ENCODE measurements around the gene VSIG2. TPM values are rescaled to one million over a fixed set of nuclear protein-coding genes. Genes with fewer than 3 reads are reported as not detected.

The VSIG2 gene
- total RNA-seq, 1 experiment from 2014 or later = not detected

DNA sequence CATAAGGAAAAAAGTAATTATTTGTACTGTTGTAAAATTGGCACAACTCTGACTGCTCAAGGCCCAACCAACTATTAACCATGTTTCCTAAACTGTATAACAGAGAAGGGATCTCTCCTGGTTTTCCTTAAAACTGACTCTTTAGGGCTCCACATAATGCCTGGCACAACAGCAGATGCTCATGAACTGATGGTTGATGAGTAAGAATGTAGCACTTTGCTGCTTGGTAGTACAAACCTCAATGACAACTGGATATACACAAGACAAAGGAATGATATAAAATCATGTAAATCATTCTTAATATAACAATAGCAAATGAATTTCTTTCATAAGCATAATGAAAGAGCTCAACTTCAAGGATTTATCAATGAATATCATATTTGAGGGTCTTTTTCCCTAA is 36.5 kb upstream of the VSIG2 start:
- no peaks in the 10 kb centered on the region for H3K27me3 ChIP-seq (replicated peaks; ENCODE audit: control insufficient read depth, insufficient read depth, low read length)
- Mint-ChIP-seq H3K9me3 (ENCODE audit: unreplicated experiment) (no peaks in the 10 kb centered on the region), H3K4me3 (ENCODE audit: unreplicated experiment) (no peak overlapping the region), H3K4me1 (ENCODE audit: low read depth, unreplicated experiment) (peaks cover 33% of the 10 kb centered on the region), H3K27me3 (ENCODE audit: insufficient read depth, unreplicated experiment) (no peaks in the 10 kb centered on the region), H3K27ac (ENCODE audit: unreplicated experiment) (no peak overlapping the region), H3K36me3 (ENCODE audit: insufficient read depth, unreplicated experiment) (no peaks in the 10 kb centered on the region)
- H3K4me1 ChIP-seq = peaks cover 9% of the 10 kb centered on the region
- intact Hi-C loops (cut with micrococcal nuclease; ENCODE audit: unreplicated experiment) = no loop called here
- POLR2A ChIA-PET = no interaction called here
- no peak for DNase-seq
- H3K9me3 ChIP-seq = no peaks in the 10 kb centered on the region
- no TSS peak for BruUV-seq (replicated peaks)
- TF ChIP-seq CTCF (IDR thresholded peaks at IDR 0.05; ENCODE audit: insufficient read depth in 1 of 2, low read depth in 1 of 2, low read length in 1 of 2, severe bottlenecking in 1 of 2, unreplicated experiment in 1 of 2) = no peak
- H3K4me3 ChIP-seq (ENCODE audit: low read depth, low read length) = no peak overlapping the region
- H3K36me3 ChIP-seq (ENCODE audit: control insufficient read depth, insufficient read depth, low read length) = no peaks in the 10 kb centered on the region
- CTCF ChIA-PET = no interaction called here

GRCh38 chr11:124784051-124784450 is 32.0 kb upstream of the VSIG2 start:
- H3K27me3 Mint-ChIP-seq (ENCODE audit: insufficient read depth, unreplicated experiment) = no peaks in the 10 kb centered on the region
- no peak for DNase-seq
- H3K27ac Mint-ChIP-seq (ENCODE audit: unreplicated experiment) = no peak overlapping the region
- H3K36me3 Mint-ChIP-seq (ENCODE audit: insufficient read depth, unreplicated experiment) = peaks cover under 1% of the 10 kb centered on the region
- Histone ChIP-seq H3K4me1 (peaks cover 9% of the 10 kb centered on the region), H3K36me3 (ENCODE audit: control insufficient read depth, insufficient read depth, low read length) (no peaks in the 10 kb centered on the region), H3K27me3 (replicated peaks; ENCODE audit: control insufficient read depth, insufficient read depth, low read length) (no peaks in the 10 kb centered on the region), H3K4me3 (ENCODE audit: low read depth, low read length) (no peak overlapping the region), H3K9me3 (no peaks in the 10 kb centered on the region)
- TF ChIP-seq CTCF (IDR thresholded peaks at IDR 0.05; ENCODE audit: insufficient read depth in 1 of 2, low read depth in 1 of 2, low read length in 1 of 2, severe bottlenecking in 1 of 2, unreplicated experiment in 1 of 2) = no peak
- CTCF ChIA-PET = interaction anchor here (1.1 to 1.4 kb wide), 2 partner anchors 21 to 26 kb away, joined by 5 read pairs; no protein-coding TSS in a partner anchor
- H3K4me1 Mint-ChIP-seq (ENCODE audit: low read depth, unreplicated experiment) = peaks cover 18% of the 10 kb centered on the region
- intact Hi-C loops (cut with micrococcal nuclease; ENCODE audit: unreplicated experiment) = no loop called here
- BruUV-seq (replicated peaks) = no TSS peak
- no peak overlapping the region for H3K4me3 Mint-ChIP-seq (ENCODE audit: unreplicated experiment)
- H3K9me3 Mint-ChIP-seq (ENCODE audit: unreplicated experiment) = no peaks in the 10 kb centered on the region
- POLR2A ChIA-PET = no interaction called here

- H3K27ac Mint-ChIP-seq (ENCODE audit: unreplicated experiment) = no peak overlapping the region
- H3K36me3 Mint-ChIP-seq (ENCODE audit: insufficient read depth, unreplicated experiment) = peaks cover 8% of the 10 kb centered on the region
- no peaks in the 10 kb centered on the region for H3K27me3 Mint-ChIP-seq (ENCODE audit: insufficient read depth, unreplicated experiment)
- Histone ChIP-seq H3K4me3 (ENCODE audit: low read depth, low read length) (no peak overlapping the region), H3K4me1 (peaks cover 9% of the 10 kb centered on the region), H3K9me3 (no peaks in the 10 kb centered on the region), H3K27me3 (replicated peaks; ENCODE audit: control insufficient read depth, insufficient read depth, low read length) (no peaks in the 10 kb centered on the region), H3K36me3 (ENCODE audit: control insufficient read depth, insufficient read depth, low read length) (no peaks in the 10 kb centered on the region)
- H3K4me1 Mint-ChIP-seq (ENCODE audit: low read depth, unreplicated experiment) = peaks cover 25% of the 10 kb centered on the region
- CTCF ChIA-PET = interaction anchor here (0.5 to 1.4 kb wide), 2 partner anchors 20 to 172 kb away, joined by 3 to 5 read pairs; no protein-coding TSS in a partner anchor
- no peak for TF ChIP-seq CTCF (IDR thresholded peaks at IDR 0.05; ENCODE audit: insufficient read depth in 1 of 2, low read depth in 1 of 2, low read length in 1 of 2, severe bottlenecking in 1 of 2, unreplicated experiment in 1 of 2)
- H3K4me3 Mint-ChIP-seq (ENCODE audit: unreplicated experiment) = no peak overlapping the region
- POLR2A ChIA-PET = no interaction called here
- no peaks in the 10 kb centered on the region for H3K9me3 Mint-ChIP-seq (ENCODE audit: unreplicated experiment)
- DNase-seq = no peak
- no TSS peak for BruUV-seq (replicated peaks)
- intact Hi-C loops (cut with micrococcal nuclease; ENCODE audit: unreplicated experiment) = no loop called here
These were observed 30.9 kb upstream of the VSIG2 start for GRCh38 chr11:124783002-124783401.
